ENCODE measurements around the gene STON2.

Gene STON2

GRCh38 chr14:81313200-81313599 is 86.9 kb downstream of the STON2 start:
- Histone ChIP-seq H3K9ac (ENCODE audit: low read length) (no peak overlapping the region), H3K27ac (ENCODE audit: low read depth, low read length) (0 out of 2 replicates have a peak overlapping the region, but pooled peaks have one; percentile 23), H3K9me3 (ENCODE audit: control insufficient read depth, insufficient read depth, low read depth, low read length) (peaks cover 6% of the 10 kb centered on the region; the same call in 1 of the 2 replicates), H3K36me3 (ENCODE audit: control insufficient read depth, insufficient read depth, low read length) (no peaks in the 10 kb centered on the region), H3K4me1 (ENCODE audit: control insufficient read depth, insufficient read depth, low read length) (peaks cover 36% of the 10 kb centered on the region), H3K4me3 (ENCODE audit: low read depth, low read length) (no peak overlapping the region), H3K27me3 (ENCODE audit: control insufficient read depth, insufficient read depth, low read length) (no peaks in the 10 kb centered on the region)

DNA sequence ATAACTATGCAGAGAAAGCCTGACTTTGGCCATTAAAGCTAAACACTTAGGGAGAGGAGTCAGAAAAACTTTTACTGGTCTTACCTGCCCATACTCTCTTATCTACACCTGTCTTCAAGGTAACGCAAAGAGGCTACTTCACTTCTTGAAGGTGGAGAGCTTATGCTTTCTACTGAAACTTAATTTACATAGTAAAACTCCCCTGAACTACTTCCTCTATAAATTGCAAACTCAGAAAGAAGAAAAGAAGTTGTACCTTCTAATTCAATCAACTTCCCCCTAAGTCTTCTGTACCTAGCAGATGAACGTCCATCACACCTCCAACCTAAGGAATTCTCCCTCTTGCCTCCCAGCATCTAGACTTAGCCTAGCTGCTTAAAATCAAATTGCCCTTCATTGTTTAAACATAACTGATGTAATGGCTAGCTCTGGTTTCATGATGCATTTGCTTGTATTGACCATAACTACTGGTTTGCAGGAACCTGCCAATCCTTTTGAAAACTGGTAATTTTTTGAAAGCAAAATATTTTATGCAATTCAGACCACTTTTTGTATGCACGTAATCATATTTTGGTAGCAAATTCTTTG is 87.7 kb downstream of the STON2 start:
- no peak overlapping the region for H3K9ac ChIP-seq (ENCODE audit: low read length)

GRCh38 chr14:81311778-81312177 is 88.3 kb downstream of the STON2 start:
- H3K27me3 ChIP-seq (ENCODE audit: control insufficient read depth, insufficient read depth, low read length), result no peaks in the 10 kb centered on the region
- no peak overlapping the region for H3K27ac ChIP-seq (ENCODE audit: low read depth, low read length)
- H3K4me1 ChIP-seq (ENCODE audit: control insufficient read depth, insufficient read depth, low read length), result peaks cover 36% of the 10 kb centered on the region
- H3K36me3 ChIP-seq (ENCODE audit: control insufficient read depth, insufficient read depth, low read length), result no peaks in the 10 kb centered on the region
- H3K9me3 ChIP-seq (ENCODE audit: control insufficient read depth, insufficient read depth, low read depth, low read length), result no peaks in the 10 kb centered on the region
- no peak overlapping the region for H3K4me3 ChIP-seq (ENCODE audit: low read depth, low read length)
- no peak overlapping the region for H3K9ac ChIP-seq (ENCODE audit: low read length)

More for the DNA sequence above, 87.7 kb downstream of the STON2 start:
- Histone ChIP-seq H3K4me1 (ENCODE audit: control insufficient read depth, insufficient read depth, low read length) (peaks cover 36% of the 10 kb centered on the region), H3K27me3 (ENCODE audit: control insufficient read depth, insufficient read depth, low read length) (no peaks in the 10 kb centered on the region), H3K27ac (ENCODE audit: low read depth, low read length) (no peak overlapping the region), H3K4me3 (ENCODE audit: low read depth, low read length) (no peak overlapping the region), H3K9me3 (ENCODE audit: control insufficient read depth, insufficient read depth, low read depth, low read length) (peaks cover 3% of the 10 kb centered on the region; the same call in 1 of the 2 replicates), H3K36me3 (ENCODE audit: control insufficient read depth, insufficient read depth, low read length) (no peaks in the 10 kb centered on the region)

GRCh38 chr14:81311141-81311540 is 89.0 kb downstream of the STON2 start:
- H3K9ac ChIP-seq (ENCODE audit: low read length), result no peak overlapping the region
- H3K4me3 ChIP-seq (ENCODE audit: low read depth, low read length), result no peak overlapping the region
- H3K9me3 ChIP-seq (ENCODE audit: control insufficient read depth, insufficient read depth, low read depth, low read length), result no peaks in the 10 kb centered on the region
- no peaks in the 10 kb centered on the region for H3K36me3 ChIP-seq (ENCODE audit: control insufficient read depth, insufficient read depth, low read length)
- peaks cover 33% of the 10 kb centered on the region for H3K4me1 ChIP-seq (ENCODE audit: control insufficient read depth, insufficient read depth, low read length)
- H3K27me3 ChIP-seq (ENCODE audit: control insufficient read depth, insufficient read depth, low read length), result no peaks in the 10 kb centered on the region
- no peak overlapping the region for H3K27ac ChIP-seq (ENCODE audit: low read depth, low read length)

DNA sequence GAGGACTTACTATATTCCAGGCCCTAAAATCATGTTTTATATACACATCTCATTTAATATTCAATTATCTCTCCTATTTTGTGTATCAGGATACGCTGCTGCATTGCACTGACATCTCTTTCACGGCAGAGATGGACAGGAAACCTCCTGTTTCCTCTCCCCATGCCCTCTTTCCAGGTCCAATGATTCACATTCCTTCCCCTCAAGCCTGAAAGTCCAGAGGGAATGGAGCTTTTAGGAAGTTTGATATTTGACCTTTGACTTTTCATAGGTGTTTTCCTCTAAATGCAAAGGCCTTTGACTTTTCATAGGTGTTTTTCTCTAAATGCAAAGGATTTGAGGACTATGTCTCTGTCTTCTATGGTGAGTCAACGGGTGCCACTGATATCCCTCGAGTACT is 89.5 kb downstream of the STON2 start:
- Histone ChIP-seq H3K9ac (ENCODE audit: low read length) (no peak overlapping the region), H3K4me3 (ENCODE audit: low read depth, low read length) (no peak overlapping the region), H3K27me3 (ENCODE audit: control insufficient read depth, insufficient read depth, low read length) (no peaks in the 10 kb centered on the region), H3K9me3 (ENCODE audit: control insufficient read depth, insufficient read depth, low read depth, low read length) (no peaks in the 10 kb centered on the region), H3K4me1 (ENCODE audit: control insufficient read depth, insufficient read depth, low read length) (peaks cover 27% of the 10 kb centered on the region), H3K36me3 (ENCODE audit: control insufficient read depth, insufficient read depth, low read length) (no peaks in the 10 kb centered on the region), H3K27ac (ENCODE audit: low read depth, low read length) (no peak overlapping the region)

DNA sequence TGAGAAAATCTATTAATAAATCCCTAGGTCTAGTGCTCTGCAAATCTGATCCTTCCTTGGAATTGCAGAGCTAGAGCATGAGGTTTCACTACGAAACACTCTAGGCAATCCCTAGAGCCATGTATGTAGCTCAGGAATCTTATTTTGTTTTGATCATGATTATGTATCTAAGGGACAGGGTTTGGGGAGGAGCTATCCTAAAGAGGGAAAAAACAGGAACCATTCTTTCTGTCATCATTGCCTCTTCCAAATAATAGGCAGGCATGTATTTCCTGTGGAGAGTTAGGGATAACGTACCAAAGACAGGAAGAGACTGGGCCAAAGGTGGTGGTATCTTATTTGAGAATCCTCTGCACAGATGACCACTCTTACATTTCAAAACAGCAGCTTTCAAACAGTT is 90.6 kb downstream of the STON2 start:
- H3K27me3 ChIP-seq (ENCODE audit: control insufficient read depth, insufficient read depth, low read length), result no peaks in the 10 kb centered on the region
- H3K4me3 ChIP-seq (ENCODE audit: low read depth, low read length), result no peak overlapping the region
- no peak overlapping the region for H3K9ac ChIP-seq (ENCODE audit: low read length)
- H3K9me3 ChIP-seq (ENCODE audit: control insufficient read depth, insufficient read depth, low read depth, low read length), result no peaks in the 10 kb centered on the region
- H3K36me3 ChIP-seq (ENCODE audit: control insufficient read depth, insufficient read depth, low read length), result no peaks in the 10 kb centered on the region
- no peak overlapping the region for H3K27ac ChIP-seq (ENCODE audit: low read depth, low read length)
- peaks cover 17% of the 10 kb centered on the region for H3K4me1 ChIP-seq (ENCODE audit: control insufficient read depth, insufficient read depth, low read length)

- H3K9ac ChIP-seq (ENCODE audit: low read length), result no peak overlapping the region
- H3K27ac ChIP-seq (ENCODE audit: low read depth, low read length), result no peak overlapping the region
- H3K27me3 ChIP-seq (ENCODE audit: control insufficient read depth, insufficient read depth, low read length), result no peaks in the 10 kb centered on the region
- H3K4me1 ChIP-seq (ENCODE audit: control insufficient read depth, insufficient read depth, low read length), result no peaks in the 10 kb centered on the region
- no peaks in the 10 kb centered on the region for H3K36me3 ChIP-seq (ENCODE audit: control insufficient read depth, insufficient read depth, low read length)
- H3K4me3 ChIP-seq (ENCODE audit: low read depth, low read length), result no peak overlapping the region
- H3K9me3 ChIP-seq (ENCODE audit: control insufficient read depth, insufficient read depth, low read depth, low read length), result no peaks in the 10 kb centered on the region
These were observed 94.4 kb downstream of the STON2 start for GRCh38 chr14:81305743-81306142.

DNA sequence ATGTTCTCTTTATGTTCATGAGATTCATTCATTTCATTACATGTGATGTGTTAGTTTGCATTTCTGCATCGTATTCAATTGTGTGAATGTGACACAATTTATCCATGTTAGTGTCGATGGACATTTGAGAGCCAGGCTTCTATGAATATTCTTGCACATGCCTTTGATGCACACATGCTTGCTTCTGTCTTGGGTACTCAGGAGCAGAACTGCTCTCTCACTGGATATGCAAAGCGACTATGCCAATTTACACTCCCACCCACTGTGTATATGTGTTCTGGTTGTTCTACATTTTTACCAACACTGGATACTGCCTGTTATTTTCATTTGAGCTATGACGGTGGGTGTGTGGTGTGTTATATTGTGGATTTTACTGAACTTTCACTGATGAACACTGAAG is 95.1 kb downstream of the STON2 start:
- Histone ChIP-seq H3K27me3 (ENCODE audit: control insufficient read depth, insufficient read depth, low read length) (no peaks in the 10 kb centered on the region), H3K9me3 (ENCODE audit: control insufficient read depth, insufficient read depth, low read depth, low read length) (no peaks in the 10 kb centered on the region), H3K27ac (ENCODE audit: low read depth, low read length) (no peak overlapping the region), H3K36me3 (ENCODE audit: control insufficient read depth, insufficient read depth, low read length) (no peaks in the 10 kb centered on the region), H3K9ac (ENCODE audit: low read length) (no peak overlapping the region), H3K4me1 (ENCODE audit: control insufficient read depth, insufficient read depth, low read length) (no peaks in the 10 kb centered on the region), H3K4me3 (ENCODE audit: low read depth, low read length) (no peak overlapping the region)

DNA sequence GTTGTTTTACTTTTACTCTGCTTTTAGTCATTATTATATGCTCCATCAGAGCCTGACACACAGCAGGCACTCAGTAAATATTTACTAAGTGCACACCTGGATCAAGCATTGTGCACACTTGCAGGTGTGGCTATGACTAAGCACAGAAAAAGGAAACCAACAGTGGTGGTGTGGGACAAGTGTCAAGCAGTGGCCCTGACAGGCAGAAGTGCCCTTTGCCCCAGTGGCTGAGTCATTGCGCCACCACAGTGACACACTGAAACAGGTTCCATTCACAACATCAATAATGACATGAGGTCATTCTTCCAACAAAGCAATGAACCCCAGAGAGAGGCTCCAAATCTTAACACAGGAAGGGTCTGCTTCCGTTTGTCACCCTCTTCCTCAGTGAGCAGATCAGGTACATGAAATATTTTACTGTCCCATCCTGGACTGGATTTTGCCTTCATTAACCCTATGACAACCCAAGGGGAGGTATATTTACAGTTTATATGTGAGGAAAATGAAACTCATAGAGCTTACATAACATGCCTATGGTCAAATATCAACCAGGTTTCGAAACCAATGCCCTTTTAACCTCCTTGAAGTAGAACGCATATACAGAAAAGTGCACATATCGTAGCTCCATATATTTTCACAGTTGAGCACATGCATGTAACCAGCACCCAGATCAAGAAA is 96.7 kb downstream of the STON2 start:
- no peak overlapping the region for H3K4me3 ChIP-seq (ENCODE audit: low read depth, low read length)
- H3K4me1 ChIP-seq (ENCODE audit: control insufficient read depth, insufficient read depth, low read length), result no peaks in the 10 kb centered on the region
- no peaks in the 10 kb centered on the region for H3K27me3 ChIP-seq (ENCODE audit: control insufficient read depth, insufficient read depth, low read length)
- H3K36me3 ChIP-seq (ENCODE audit: control insufficient read depth, insufficient read depth, low read length), result no peaks in the 10 kb centered on the region
- no peaks in the 10 kb centered on the region for H3K9me3 ChIP-seq (ENCODE audit: control insufficient read depth, insufficient read depth, low read depth, low read length)
- H3K27ac ChIP-seq (ENCODE audit: low read depth, low read length), result no peak overlapping the region
- no peak overlapping the region for H3K9ac ChIP-seq (ENCODE audit: low read length)

DNA sequence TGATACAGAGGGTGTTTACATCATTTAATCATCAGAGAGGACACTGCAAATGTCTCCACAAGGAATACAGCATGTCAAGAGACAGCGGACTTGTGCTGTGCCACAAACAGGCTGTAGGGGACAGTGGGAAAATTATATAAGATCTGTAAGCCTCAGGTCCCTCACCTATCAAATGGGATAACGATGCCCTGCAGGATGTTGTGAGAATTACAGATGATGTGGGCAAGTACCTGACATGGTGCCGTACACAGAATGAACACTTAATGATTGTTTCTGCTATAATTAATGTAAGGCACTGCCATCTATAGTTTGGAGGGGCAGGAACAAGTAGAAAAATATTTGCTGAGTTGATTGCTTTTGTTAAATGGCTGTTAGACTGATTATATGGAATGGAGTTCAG is 97.5 kb downstream of the STON2 start:
- Histone ChIP-seq H3K4me1 (ENCODE audit: control insufficient read depth, insufficient read depth, low read length) (no peaks in the 10 kb centered on the region), H3K4me3 (ENCODE audit: low read depth, low read length) (no peak overlapping the region), H3K9ac (ENCODE audit: low read length) (no peak overlapping the region), H3K27ac (ENCODE audit: low read depth, low read length) (no peak overlapping the region), H3K36me3 (ENCODE audit: control insufficient read depth, insufficient read depth, low read length) (no peaks in the 10 kb centered on the region), H3K9me3 (ENCODE audit: control insufficient read depth, insufficient read depth, low read depth, low read length) (no peaks in the 10 kb centered on the region), H3K27me3 (ENCODE audit: control insufficient read depth, insufficient read depth, low read length) (no peaks in the 10 kb centered on the region)

GRCh38 chr14:81301813-81302212 is 98.3 kb downstream of the STON2 start:
- Histone ChIP-seq H3K9ac (ENCODE audit: low read length) (no peak overlapping the region), H3K4me3 (ENCODE audit: low read depth, low read length) (no peak overlapping the region), H3K9me3 (ENCODE audit: control insufficient read depth, insufficient read depth, low read depth, low read length) (no peaks in the 10 kb centered on the region), H3K27me3 (ENCODE audit: control insufficient read depth, insufficient read depth, low read length) (no peaks in the 10 kb centered on the region), H3K27ac (ENCODE audit: low read depth, low read length) (no peak overlapping the region), H3K4me1 (ENCODE audit: control insufficient read depth, insufficient read depth, low read length) (no peaks in the 10 kb centered on the region), H3K36me3 (ENCODE audit: control insufficient read depth, insufficient read depth, low read length) (no peaks in the 10 kb centered on the region)
